GM21367 (cell line): ENCODE data around the gene ANAPC10.
A peak's percentile ranks its signal among the peaks of the same experiment; 100 is the strongest.
"Not testable (repeated sequence)": the region's sequence is repeated elsewhere in the genome, so short reads cannot be mapped to it uniquely, and the experiment has no call there.

Source experiments
- ATAC-seq: cut with Tn5 transposase; IDR thresholded peaks from one replicate; pipeline ENCODE4 v1.9.1; 2021; ENCODE audit not compliant: unreplicated experiment

Gene ANAPC10

GRCh38 chr4:145097821-145098674 is at the start of gene ANAPC10, which contains the start of gene ABCE1:
Gene ANAPC10 (minus strand): TSS chr4:145098196. CDS start chr4:145096099, 2,097 bp downstream.
Gene ABCE1 (plus strand): TSS chr4:145098311. CDS start chr4:145104413, 6,102 bp downstream.
- peak; percentile 79 for ATAC-seq

GRCh38 chr4:145136219-145136618 is 38.2 kb upstream of the ANAPC10 start:
- ATAC-seq, result not testable (repeated sequence)

GRCh38 chr4:145132511-145133098 is 34.6 kb upstream of the ANAPC10 start:
- peak; percentile 87 for ATAC-seq

GRCh38 chr4:145131848-145132247 is 33.9 kb upstream of the ANAPC10 start:
- ATAC-seq, result no peak

- no peak for ATAC-seq
Measured at GRCh38 chr4:145130788-145131399, 32.9 kb upstream of the ANAPC10 start.

- no peak for ATAC-seq
Measured at GRCh38 chr4:145130130-145130529, 32.1 kb upstream of the ANAPC10 start.

- ATAC-seq, result no peak
Measured at GRCh38 chr4:145125396-145125795, 27.4 kb upstream of the ANAPC10 start.

GRCh38 chr4:145108128-145108527 is 10.1 kb upstream of the ANAPC10 start:
- no peak for ATAC-seq

GRCh38 chr4:145107126-145107525 is 9.1 kb upstream of the ANAPC10 start:
- no peak for ATAC-seq

- no peak for ATAC-seq
Measured at GRCh38 chr4:145103496-145103895, 5.5 kb upstream of the ANAPC10 start.

GRCh38 chr4:145102619-145103018 is 4.6 kb upstream of the ANAPC10 start:
- ATAC-seq, result no peak

GRCh38 chr4:145101091-145101490 is 3.1 kb upstream of the ANAPC10 start:
- ATAC-seq, result no peak

- no peak for ATAC-seq
Measured at GRCh38 chr4:145099653-145100052, 1.7 kb upstream of the ANAPC10 start.

- peak; percentile 13 for ATAC-seq
Measured at GRCh38 chr4:145098675-145099037, 660 bp upstream of the ANAPC10 start.

- ATAC-seq, result peak; percentile 3
Measured at GRCh38 chr4:145097331-145097820, 620 bp downstream of the ANAPC10 start.

GRCh38 chr4:145093638-145094037 is 4.4 kb downstream of the ANAPC10 start:
- ATAC-seq, result no peak

GRCh38 chr4:145090380-145090779 is 7.6 kb downstream of the ANAPC10 start:
- ATAC-seq, result no peak

GRCh38 chr4:145083891-145084605 is 13.9 kb downstream of the ANAPC10 start:
- ATAC-seq, result no peak

- no peak for ATAC-seq
Measured at GRCh38 chr4:145081756-145082155, 16.2 kb downstream of the ANAPC10 start.

GRCh38 chr4:145076469-145076855 is 21.5 kb downstream of the ANAPC10 start:
- no peak for ATAC-seq
